NB4 (cell line): ENCODE measurements around the gene CTDNEP1.

ENCODE experiments used
- POLR2A ChIP-seq: IDR thresholded peaks from 2 replicates; pipeline ENCODE4 v1.6.1; 2011; ENCODE audit warnings: mild to moderate bottlenecking; ENCODE audit not compliant: insufficient read length; ENCODE audit errors: extremely low read depth
- TF ChIP-seq, protein P1 (sequence below): IDR thresholded peaks from one replicate; pipeline ENCODE4 v1.5.1; 2012; ENCODE audit warnings: low read depth, low read length

DNA sequence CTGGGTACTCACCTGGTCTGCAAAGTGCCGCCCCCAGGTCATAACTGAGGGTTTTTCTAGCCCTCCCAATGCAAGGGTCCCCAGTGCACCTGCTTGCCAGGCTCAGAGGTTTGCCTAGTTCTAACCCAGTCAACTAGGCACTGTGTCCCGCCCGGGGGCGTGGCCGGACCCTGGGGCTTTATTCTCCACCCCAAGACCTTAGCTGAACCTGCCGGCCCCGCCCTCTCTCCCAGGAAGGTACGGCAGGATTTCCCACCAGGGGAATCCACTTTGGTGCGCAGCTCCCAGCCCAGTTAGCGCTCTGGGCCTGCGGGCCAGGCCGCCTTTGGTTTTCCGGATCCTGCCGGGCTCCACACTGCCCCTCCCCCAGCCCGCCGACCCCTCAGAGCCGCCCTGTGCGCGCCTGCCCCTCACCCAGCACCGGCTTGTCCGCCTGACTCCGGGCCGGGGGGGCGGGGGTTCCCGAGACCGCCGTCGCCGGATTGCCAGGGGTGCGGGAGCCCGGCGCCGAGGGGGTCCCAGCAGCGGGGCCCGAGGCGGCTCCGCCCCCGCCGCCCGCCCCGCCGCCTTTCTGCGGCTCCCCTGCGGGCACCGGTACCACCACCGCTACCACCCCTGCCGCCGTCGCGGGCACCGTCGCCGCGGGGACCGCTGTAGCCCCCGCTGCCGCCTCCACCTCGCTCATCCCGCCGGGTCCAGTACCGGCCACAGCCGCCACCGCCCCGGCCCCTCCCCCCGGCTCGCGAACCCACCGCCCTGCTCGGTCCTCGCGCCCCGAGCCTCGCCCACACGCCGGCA lies 42.5 kb upstream of the CTDNEP1 start:
- TF ChIP-seq POLR2A: no peak
- TF ChIP-seq, protein P1, sequence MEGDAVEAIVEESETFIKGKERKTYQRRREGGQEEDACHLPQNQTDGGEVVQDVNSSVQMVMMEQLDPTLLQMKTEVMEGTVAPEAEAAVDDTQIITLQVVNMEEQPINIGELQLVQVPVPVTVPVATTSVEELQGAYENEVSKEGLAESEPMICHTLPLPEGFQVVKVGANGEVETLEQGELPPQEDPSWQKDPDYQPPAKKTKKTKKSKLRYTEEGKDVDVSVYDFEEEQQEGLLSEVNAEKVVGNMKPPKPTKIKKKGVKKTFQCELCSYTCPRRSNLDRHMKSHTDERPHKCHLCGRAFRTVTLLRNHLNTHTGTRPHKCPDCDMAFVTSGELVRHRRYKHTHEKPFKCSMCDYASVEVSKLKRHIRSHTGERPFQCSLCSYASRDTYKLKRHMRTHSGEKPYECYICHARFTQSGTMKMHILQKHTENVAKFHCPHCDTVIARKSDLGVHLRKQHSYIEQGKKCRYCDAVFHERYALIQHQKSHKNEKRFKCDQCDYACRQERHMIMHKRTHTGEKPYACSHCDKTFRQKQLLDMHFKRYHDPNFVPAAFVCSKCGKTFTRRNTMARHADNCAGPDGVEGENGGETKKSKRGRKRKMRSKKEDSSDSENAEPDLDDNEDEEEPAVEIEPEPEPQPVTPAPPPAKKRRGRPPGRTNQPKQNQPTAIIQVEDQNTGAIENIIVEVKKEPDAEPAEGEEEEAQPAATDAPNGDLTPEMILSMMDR: no peak
